Naive thymus-derived CD4-positive, alpha-beta T cell (primary cell): ENCODE results near the gene ZMYND11. TPM values are rescaled to one million over a fixed set of nuclear protein-coding genes. Genes with fewer than 3 reads are reported as not detected.

Source experiments
- ATAC-seq: fragments of 150-1000 bp; cut with Tn5 transposase; 2 replicates; pipeline ENCODE4 v1.10.0; 2021; ENCODE audit warnings: mild to moderate bottlenecking, moderate library complexity
- CTCF ChIA-PET: fragments of 350-600 bp; sonication (Branson Sonifier 250); formaldehyde crosslinking; loops from one replicate; lab custom pipeline; 2021; ENCODE audit warnings: antibody characterized with exemption; lab: Charles Lee
- POLR2A ChIA-PET: fragments of 350-600 bp; sonication (Branson Sonifier 250); formaldehyde crosslinking; loops from one replicate; lab custom pipeline; 2021; ENCODE audit warnings: antibody characterized with exemption, inconsistent platforms; lab: Charles Lee
- DNase-seq, 9 donors: peaks; one replicate each; pipeline versions ENCODE4 v3.0.0 to v3.0.0-alpha.2; 2020 to 2022; ENCODE audit warnings: mixed read lengths in 1 of 9
- H3K27ac ChIP-seq: one replicate; pipeline ENCODE4 v1.7.0; 2013; ENCODE audit warnings: mild to moderate bottlenecking, low read depth, low read length, moderate library complexity
- H3K27me3 ChIP-seq, 2 donors: one replicate each; pipeline ENCODE4 v1.7.0; 2013; ENCODE audit warnings: low read length in 2 of 2, mild to moderate bottlenecking in 2 of 2, moderate library complexity in 2 of 2; ENCODE audit not compliant: control insufficient read depth in 2 of 2, insufficient read depth in 2 of 2
- H3K36me3 ChIP-seq, 3 experiments: 1 replicate in 2 of 3; 2 replicates in 1 of 3; pipeline ENCODE4 v1.7.0; 2013; ENCODE audit warnings: low read length in 3 of 3, mild to moderate bottlenecking in 3 of 3, moderate library complexity in 1 of 3; ENCODE audit not compliant: insufficient read depth in 3 of 3, control insufficient read depth in 2 of 3
- H3K4me1 ChIP-seq, 2 donors: one replicate each; pipeline ENCODE4 v1.7.0; 2013; ENCODE audit warnings: low read length in 2 of 2, mild to moderate bottlenecking in 2 of 2, moderate library complexity in 1 of 2; ENCODE audit not compliant: control insufficient read depth in 2 of 2, insufficient read depth in 2 of 2
- H3K4me3 ChIP-seq: 2 replicates; pipeline ENCODE4 v1.7.0; 2013; ENCODE audit warnings: mild to moderate bottlenecking, low read length
- H3K9me3 ChIP-seq, 3 experiments: 1 replicate in 2 of 3; 2 replicates in 1 of 3; pipeline ENCODE4 v1.7.0; 2013; ENCODE audit warnings: low read length in 3 of 3; ENCODE audit not compliant: control insufficient read depth in 2 of 3
- H3K27ac Mint-ChIP-seq, 9 donors: one replicate each; pipeline ENCODE4 v1.8.0; 2020 to 2022; ENCODE audit warnings: mixed read lengths in 9 of 9, mild to moderate bottlenecking in 8 of 9, moderate library complexity in 5 of 9, inconsistent platforms in 2 of 9
- H3K27me3 Mint-ChIP-seq, 5 donors: one replicate each; pipeline ENCODE4 v1.8.0; 2021 to 2022; ENCODE audit warnings: mixed read lengths in 5 of 5, mild to moderate bottlenecking in 1 of 5
- H3K36me3 Mint-ChIP-seq, 5 donors: one replicate each; pipeline ENCODE4 v1.8.0; 2020 to 2022; ENCODE audit warnings: mixed read lengths in 5 of 5, mild to moderate bottlenecking in 3 of 5, inconsistent platforms in 1 of 5
- H3K4me1 Mint-ChIP-seq, 7 donors: one replicate each; pipeline ENCODE4 v1.8.0; 2020 to 2022; ENCODE audit warnings: mixed read lengths in 7 of 7, mild to moderate bottlenecking in 3 of 7, inconsistent platforms in 1 of 7
- H3K4me3 Mint-ChIP-seq, 10 donors: one replicate each; pipeline ENCODE4 v1.8.0; 2020 to 2022; ENCODE audit warnings: mild to moderate bottlenecking in 10 of 10, mixed read lengths in 10 of 10, moderate library complexity in 6 of 10, inconsistent platforms in 2 of 10
- H3K9me3 Mint-ChIP-seq, 11 donors: one replicate each; pipeline ENCODE4 v1.8.0; 2020 to 2022; ENCODE audit warnings: mixed read lengths in 11 of 11, mild to moderate bottlenecking in 4 of 11, inconsistent platforms in 1 of 11, moderate library complexity in 1 of 11
- intact Hi-C, 2 donors: fragments of 100-400 bp; cut with micrococcal nuclease; formaldehyde crosslinking; loops; one replicate each; pipeline ENCODE4 v1.15.1; 2023
- polyA plus RNA-seq, 2 donors: library from polyadenylated mRNA; unstranded; fragments of 300-500 nt; fragmentation: Illumina TruSeq; gene quantifications; one replicate each; pipeline ENCODE4 v1.2.3, GENCODE V29; 2021
- total RNA-seq, 6 experiments: library from RNA in 5 of 6; stranded (reverse) in 5 of 6; gene quantifications; 1 replicate in 5 of 6; 2 replicates in 1 of 6; pipeline ENCODE4 v1.2.3 and lab custom pipeline; 2021 to 2026

The ZMYND11 gene
- total and polyA plus RNA-seq, 7 experiments from 2014 or later, result 25.7 to 63.1 (median 41.9) TPM

- Histone ChIP-seq H3K9me3 (no peaks in the 10 kb centered on the region), H3K36me3 (no peaks in the 10 kb centered on the region), H3K4me3 (no peak overlapping the region), H3K4me1 (no peaks in the 10 kb centered on the region), H3K27me3 (no peaks in the 10 kb centered on the region), H3K27ac (no peak overlapping the region)
- peaks cover 0 to 7% (median 4%) of the 10 kb centered on the region in 5 donors for H3K36me3 Mint-ChIP-seq
- POLR2A ChIA-PET, result interaction anchor here (0.7 kb wide), 1 partner anchor 149 kb away, joined by 3 read pairs; no protein-coding TSS in a partner anchor
- H3K4me3 Mint-ChIP-seq, result no peak overlapping the region
- H3K27me3 Mint-ChIP-seq, result no peaks in the 10 kb centered on the region
- H3K9me3 Mint-ChIP-seq, result no peaks in the 10 kb centered on the region
- no peak overlapping the region for H3K27ac Mint-ChIP-seq
- ATAC-seq (no peak), DNase-seq (no peak)
- H3K4me1 Mint-ChIP-seq, result peaks cover 5 to 30% (median 7%) of the 10 kb centered on the region in 7 donors
- CTCF ChIA-PET, result no interaction called here
- intact Hi-C loops, result no loop called here
Measured at GRCh38 chr10:227014-227413, 91.8 kb downstream of the ZMYND11 start.

DNA sequence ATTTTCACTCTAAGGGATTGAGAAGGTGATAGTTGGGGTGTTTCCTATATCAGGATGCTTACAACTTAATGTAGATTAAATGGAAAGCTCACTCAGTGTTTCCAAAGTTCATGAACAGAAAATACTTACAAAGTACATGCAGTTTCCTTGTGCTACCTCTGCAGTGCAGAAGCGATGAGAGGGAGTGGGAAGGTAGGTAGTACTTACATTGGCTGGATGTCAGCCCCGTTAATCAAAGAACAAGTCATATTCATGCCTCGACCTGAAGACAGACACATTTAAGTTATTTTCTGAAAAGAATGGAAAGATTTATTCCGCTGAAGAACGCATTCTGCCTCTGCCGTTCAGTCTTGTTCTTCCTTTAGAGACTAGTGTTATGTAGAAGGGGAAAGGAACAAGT lies 93.1 kb downstream of the ZMYND11 start:
- Histone ChIP-seq H3K9me3 (no peaks in the 10 kb centered on the region), H3K27ac (no peak overlapping the region), H3K4me3 (no peak overlapping the region), H3K4me1 (no peaks in the 10 kb centered on the region), H3K36me3 (peaks cover 0 to 4% (median 0%) of the 10 kb centered on the region in 3 experiments), H3K27me3 (no peaks in the 10 kb centered on the region)
- Mint-ChIP-seq H3K27ac (peak overlapping the region in 3 of 9 donors; percentile 3 to 23 (median 12)), H3K36me3 (peaks cover 0 to 10% (median 2%) of the 10 kb centered on the region in 5 donors), H3K9me3 (no peaks in the 10 kb centered on the region), H3K27me3 (no peaks in the 10 kb centered on the region), H3K4me1 (peaks cover 5 to 27% (median 7%) of the 10 kb centered on the region in 7 donors), H3K4me3 (no peak overlapping the region)
- ATAC-seq, result no peak
- ChIA-PET CTCF (no interaction called here), POLR2A (no interaction called here)
- intact Hi-C loops, result no loop called here
- DNase-seq, result no peak

DNA sequence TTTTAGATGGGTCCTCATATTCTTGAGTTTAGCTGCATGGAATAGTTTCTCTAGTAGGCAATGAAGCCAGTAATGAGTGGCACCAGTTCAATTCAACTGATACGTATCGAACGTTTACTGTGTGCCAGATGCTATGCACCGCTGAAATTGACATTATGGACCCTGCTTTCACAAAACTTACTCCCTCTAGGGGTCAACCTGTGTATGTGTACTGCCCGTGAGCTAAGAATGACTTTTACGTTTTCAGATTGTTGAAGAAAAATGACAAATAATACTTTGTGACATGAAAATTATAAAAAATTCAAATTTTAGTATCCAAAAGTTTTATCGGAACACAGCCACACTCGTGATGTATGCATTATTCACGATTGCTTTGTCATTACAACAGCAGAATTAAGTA lies 95.5 kb downstream of the ZMYND11 start:
- Histone ChIP-seq H3K36me3 (peaks cover 0 to 4% (median 0%) of the 10 kb centered on the region in 3 experiments), H3K27ac (no peak overlapping the region), H3K4me3 (no peak overlapping the region), H3K9me3 (no peaks in the 10 kb centered on the region), H3K4me1 (no peaks in the 10 kb centered on the region), H3K27me3 (no peaks in the 10 kb centered on the region)
- Mint-ChIP-seq H3K9me3 (no peaks in the 10 kb centered on the region), H3K36me3 (peaks cover 0 to 12% (median 0%) of the 10 kb centered on the region in 5 donors), H3K27ac (no peak overlapping the region), H3K27me3 (no peaks in the 10 kb centered on the region), H3K4me1 (peaks cover 0 to 22% (median 15%) of the 10 kb centered on the region in 7 donors), H3K4me3 (no peak overlapping the region)
- ChIA-PET CTCF (no interaction called here), POLR2A (no interaction called here)
- ATAC-seq (no peak), DNase-seq (peak in 2 of 9 donors; percentile 4 to 7)
- intact Hi-C loops, result no loop called here

GRCh38 chr10:232061-232460 lies 96.8 kb downstream of the ZMYND11 start:
- intact Hi-C loops, result no loop called here
- Mint-ChIP-seq H3K9me3 (no peaks in the 10 kb centered on the region), H3K27me3 (no peaks in the 10 kb centered on the region), H3K4me1 (peaks cover 0 to 16% (median 10%) of the 10 kb centered on the region in 7 donors), H3K36me3 (peaks cover 0 to 22% (median 4%) of the 10 kb centered on the region in 5 donors), H3K27ac (no peak overlapping the region), H3K4me3 (no peak overlapping the region)
- no peak overlapping the region for H3K27ac ChIP-seq
- H3K27me3 ChIP-seq, result no peaks in the 10 kb centered on the region
- H3K9me3 ChIP-seq, result no peaks in the 10 kb centered on the region
- no peak overlapping the region for H3K4me3 ChIP-seq
- POLR2A ChIA-PET, result no interaction called here
- CTCF ChIA-PET, result interaction anchor here (0.8 kb wide), 1 partner anchor 10 kb away, joined by 3 read pairs; no protein-coding TSS in a partner anchor
- no peak for DNase-seq
- no peaks in the 10 kb centered on the region for H3K4me1 ChIP-seq
- no peak for ATAC-seq
- peaks cover 0 to 4% (median 0%) of the 10 kb centered on the region in 3 experiments for H3K36me3 ChIP-seq

DNA sequence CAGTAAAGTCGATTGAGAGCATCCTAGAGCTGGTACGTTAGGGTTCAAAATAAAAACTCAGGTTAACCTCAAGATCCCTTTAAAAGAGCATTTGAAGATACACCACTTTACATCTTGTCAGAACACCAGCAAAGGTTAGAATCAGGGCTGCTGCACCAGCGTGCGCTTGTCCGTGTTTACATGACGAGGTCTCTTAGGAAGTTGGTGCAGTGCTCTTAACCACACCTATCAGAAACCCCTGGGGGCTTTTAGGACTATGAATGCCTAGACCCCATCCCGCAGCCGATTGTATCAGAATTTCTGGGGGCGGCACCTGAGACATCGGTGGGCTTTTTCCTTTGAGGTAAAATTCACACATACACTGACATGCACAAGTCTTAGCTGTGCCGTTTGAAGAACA lies 97.6 kb downstream of the ZMYND11 start:
- DNase-seq (no peak), ATAC-seq (no peak)
- Histone ChIP-seq H3K27me3 (no peaks in the 10 kb centered on the region), H3K4me3 (no peak overlapping the region), H3K4me1 (no peaks in the 10 kb centered on the region), H3K9me3 (no peaks in the 10 kb centered on the region), H3K36me3 (peaks cover 0 to 8% (median 0%) of the 10 kb centered on the region in 3 experiments), H3K27ac (no peak overlapping the region)
- ChIA-PET CTCF (no interaction called here), POLR2A (no interaction called here)
- Mint-ChIP-seq H3K9me3 (no peaks in the 10 kb centered on the region), H3K4me3 (no peak overlapping the region), H3K27ac (no peak overlapping the region), H3K27me3 (no peaks in the 10 kb centered on the region), H3K4me1 (peaks cover 0 to 16% (median 7%) of the 10 kb centered on the region in 7 donors), H3K36me3 (peaks cover 0 to 22% (median 4%) of the 10 kb centered on the region in 5 donors)
- intact Hi-C loops, result no loop called here

DNA sequence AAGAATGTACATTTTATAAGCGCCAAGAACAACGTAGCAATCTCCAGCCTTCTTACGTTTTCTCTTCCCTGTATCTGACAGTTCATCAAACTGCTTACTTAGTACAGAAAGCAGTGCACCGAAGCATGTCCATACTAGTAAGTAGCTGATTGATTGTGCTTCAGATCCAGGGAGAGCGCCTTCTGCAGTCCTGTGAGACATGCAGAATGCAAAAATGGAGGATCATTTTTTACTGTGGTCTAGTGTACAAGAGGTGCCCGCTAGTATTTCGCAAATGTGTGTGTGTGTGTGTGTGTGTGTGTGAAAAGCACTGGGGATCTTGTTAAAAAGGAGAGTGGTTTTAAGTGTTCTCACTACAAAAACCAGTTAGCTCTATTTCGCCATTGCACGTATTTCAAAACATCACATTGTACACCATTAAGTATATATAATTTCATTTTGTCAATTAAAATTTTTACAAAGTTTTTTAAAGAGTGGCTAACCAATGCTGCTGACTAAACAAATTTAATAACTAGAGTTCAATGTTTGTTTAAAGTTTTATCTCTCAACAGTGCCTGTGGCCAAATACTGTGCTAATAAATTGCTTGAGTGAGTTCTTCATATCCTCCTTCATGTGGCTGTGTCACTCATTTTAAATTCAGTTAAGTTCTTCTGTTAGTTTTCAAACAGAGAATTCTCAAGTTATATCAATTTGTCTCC lies 99.6 kb downstream of the ZMYND11 start:
- peaks cover 0 to 9% (median 0%) of the 10 kb centered on the region in 7 donors for H3K4me1 Mint-ChIP-seq
- Histone ChIP-seq H3K27me3 (no peaks in the 10 kb centered on the region), H3K4me1 (no peaks in the 10 kb centered on the region), H3K4me3 (no peak overlapping the region), H3K27ac (no peak overlapping the region), H3K9me3 (no peaks in the 10 kb centered on the region), H3K36me3 (peaks cover 0 to 18% (median 8%) of the 10 kb centered on the region in 3 experiments)
- POLR2A ChIA-PET, result no interaction called here
- H3K27me3 Mint-ChIP-seq, result no peaks in the 10 kb centered on the region
- intact Hi-C loops, result no loop called here
- DNase-seq (no peak), ATAC-seq (no peak)
- H3K36me3 Mint-ChIP-seq, result peaks cover 0 to 35% (median 4%) of the 10 kb centered on the region in 5 donors
- H3K4me3 Mint-ChIP-seq, result no peak overlapping the region
- H3K9me3 Mint-ChIP-seq, result no peaks in the 10 kb centered on the region
- H3K27ac Mint-ChIP-seq, result no peak overlapping the region
- CTCF ChIA-PET, result no interaction called here

GRCh38 chr10:235915-236314 lies 100.7 kb downstream of the ZMYND11 start:
- H3K9me3 Mint-ChIP-seq, result no peaks in the 10 kb centered on the region
- peaks cover 0 to 9% (median 0%) of the 10 kb centered on the region in 7 donors for H3K4me1 Mint-ChIP-seq
- DNase-seq, result no peak
- ChIA-PET CTCF (no interaction called here), POLR2A (no interaction called here)
- Histone ChIP-seq H3K27ac (no peak overlapping the region), H3K4me1 (no peaks in the 10 kb centered on the region), H3K4me3 (no peak overlapping the region), H3K27me3 (no peaks in the 10 kb centered on the region), H3K9me3 (no peaks in the 10 kb centered on the region), H3K36me3 (peaks cover 0 to 24% (median 8%) of the 10 kb centered on the region in 3 experiments)
- peaks cover 0 to 38% (median 4%) of the 10 kb centered on the region in 5 donors for H3K36me3 Mint-ChIP-seq
- H3K27ac Mint-ChIP-seq, result no peak overlapping the region
- ATAC-seq, result no peak
- H3K4me3 Mint-ChIP-seq, result no peak overlapping the region
- H3K27me3 Mint-ChIP-seq, result no peaks in the 10 kb centered on the region
- intact Hi-C loops, result no loop called here
